Measurements from ENCODE around the gene PUM2.

- no peak for TF ChIP-seq CTCF (optimal IDR thresholded peaks at IDR 0.05 in 1 of 3, IDR thresholded peaks at IDR 0.05 in 1 of 3, conservative IDR thresholded peaks at IDR 0.05 in 1 of 3; ENCODE audit: extremely low read depth in 1 of 3, insufficient read depth in 2 of 3, low read length in 3 of 3)
- no peak for TF ChIP-seq EZH2 (IDR thresholded peaks at IDR 0.05; ENCODE audit: low read length)
These were observed 128.5 kb downstream of the PUM2 start for GRCh38 chr2:20222014-20222768.
